Measurements from ENCODE around the gene CIPC.

CIPC gene

GRCh38 chr14:77140359-77141213 is 42.5 kb downstream of the CIPC start:
- no peaks in the 10 kb centered on the region; the same call in none of the 2 replicates for H3K27me3 ChIP-seq (replicated peaks; ENCODE audit: control insufficient read depth, insufficient read depth, low read length)
- H3K36me3 ChIP-seq (ENCODE audit: control insufficient read depth, insufficient read depth, low read length), result no peaks in the 10 kb centered on the region
- no peak for TF ChIP-seq CTCF (IDR thresholded peaks at IDR 0.05; ENCODE audit: insufficient read depth, low read length, poor library complexity, severe bottlenecking)
- DNase-seq (ENCODE audit: extremely low read depth, insufficient read length), result no peak
- no peak overlapping the region; the same call in 1 of the 2 replicates for H3K4me3 ChIP-seq (replicated peaks; ENCODE audit: low read depth, low read length)

- no peaks in the 10 kb centered on the region for H3K36me3 ChIP-seq (ENCODE audit: control insufficient read depth, insufficient read depth, low read length)
- DNase-seq (ENCODE audit: extremely low read depth, insufficient read length), result no peak
- H3K4me3 ChIP-seq (replicated peaks; ENCODE audit: low read depth, low read length), result peak within 1 kb of the TSS; percentile 29
- H3K27me3 ChIP-seq (replicated peaks; ENCODE audit: control insufficient read depth, insufficient read depth, low read length), result no peaks in the 10 kb centered on the region; the same call in none of the 2 replicates
- TF ChIP-seq CTCF (IDR thresholded peaks at IDR 0.05; ENCODE audit: insufficient read depth, low read length, poor library complexity, severe bottlenecking), result peak; percentile 39
Measured at GRCh38 chr14:77141214-77142004, 43.4 kb downstream of the CIPC start, which contains the start of gene ZDHHC22. ZDHHC22 (minus strand) TSS chr14:77141791; CDS start chr14:77139738, 2,053 bp downstream.

- TF ChIP-seq CTCF (IDR thresholded peaks at IDR 0.05; ENCODE audit: insufficient read depth, low read length, poor library complexity, severe bottlenecking), result no peak
- Histone ChIP-seq H3K36me3 (ENCODE audit: control insufficient read depth, insufficient read depth, low read length) (no peaks in the 10 kb centered on the region), H3K4me3 (replicated peaks; ENCODE audit: low read depth, low read length) (no peak overlapping the region), H3K27me3 (replicated peaks; ENCODE audit: control insufficient read depth, insufficient read depth, low read length) (no peaks in the 10 kb centered on the region; the same call in none of the 2 replicates)
- no peak for DNase-seq (ENCODE audit: extremely low read depth, insufficient read length)
Measured at GRCh38 chr14:77142005-77142800, 44.1 kb downstream of the CIPC start.

- no peak for TF ChIP-seq CTCF (IDR thresholded peaks at IDR 0.05; ENCODE audit: insufficient read depth, low read length, poor library complexity, severe bottlenecking)
- DNase-seq (ENCODE audit: extremely low read depth, insufficient read length), result no peak
- Histone ChIP-seq H3K27me3 (replicated peaks; ENCODE audit: control insufficient read depth, insufficient read depth, low read length) (no peaks in the 10 kb centered on the region; the same call in none of the 2 replicates), H3K36me3 (ENCODE audit: control insufficient read depth, insufficient read depth, low read length) (no peaks in the 10 kb centered on the region), H3K4me3 (replicated peaks; ENCODE audit: low read depth, low read length) (no peak overlapping the region)
Measured at GRCh38 chr14:77143071-77143470, 45.0 kb downstream of the CIPC start.

- TF ChIP-seq CTCF (IDR thresholded peaks at IDR 0.05; ENCODE audit: insufficient read depth, low read length, poor library complexity, severe bottlenecking), result no peak
- no peak overlapping the region for H3K4me3 ChIP-seq (replicated peaks; ENCODE audit: low read depth, low read length)
- H3K27me3 ChIP-seq (replicated peaks; ENCODE audit: control insufficient read depth, insufficient read depth, low read length), result no peaks in the 10 kb centered on the region; the same call in none of the 2 replicates
- no peaks in the 10 kb centered on the region for H3K36me3 ChIP-seq (ENCODE audit: control insufficient read depth, insufficient read depth, low read length)
- no peak for DNase-seq (ENCODE audit: extremely low read depth, insufficient read length)
Measured at GRCh38 chr14:77144412-77145115, 46.5 kb downstream of the CIPC start.
